ENCODE measurements around the gene GPC3. TPM values are rescaled to one million over a fixed set of nuclear protein-coding genes. Genes with fewer than 3 reads are reported as not detected.

GPC3 gene
- polyA plus RNA-seq, 1 of the 3 experiments (the other 2 are of a cell fraction): 1.4 TPM

GRCh38 chrX:133789829-133790228 is 195.6 kb downstream of the GPC3 start:
- H3F3A ChIP-seq (replicated peaks; ENCODE audit: insufficient read depth): no peaks in the 10 kb centered on the region
- CTCF ChIA-PET: interaction anchor here (0.9 to 1.1 kb wide), 2 partner anchors 47 to 237 kb away, joined by 3 read pairs; no protein-coding TSS in a partner anchor
- WGBS (ENCODE audit: low lambda C conversion rate): 10% methylated on average over 3 of the region's 3 CpGs

More at GRCh38 chrX:133789829-133790228, 195.6 kb downstream of the GPC3 start:
- H3K4me2 ChIP-seq: no peak overlapping the region
- POLR2A ChIA-PET: no interaction called here
- no peak overlapping the region for H3K4me3 ChIP-seq (ENCODE audit: low read depth in 2 of 2, low read length in 1 of 2)
- no peaks in the 10 kb centered on the region for H3K9me3 ChIP-seq
- no peaks in the 10 kb centered on the region for H3K36me3 ChIP-seq (replicated peaks in 1 of 2; ENCODE audit: control insufficient read depth in 1 of 2, insufficient read depth in 2 of 2, low read length in 1 of 2)
- no peaks in the 10 kb centered on the region for H4K20me1 ChIP-seq (ENCODE audit: insufficient read depth)
- DNase-seq: no peak
- H3K27me3 ChIP-seq (ENCODE audit: insufficient read depth): peaks cover 11% of the 10 kb centered on the region
- H3K79me2 ChIP-seq (ENCODE audit: insufficient read depth): no peaks in the 10 kb centered on the region
- no peaks in the 10 kb centered on the region for H3K4me1 ChIP-seq (ENCODE audit: control insufficient read depth in 1 of 2, insufficient read depth in 2 of 2, low read depth in 1 of 2, low read length in 1 of 2)
- H3K9ac ChIP-seq: no peak overlapping the region
- H3K27ac ChIP-seq (ENCODE audit: low read depth in 2 of 2, low read length in 1 of 2): no peak overlapping the region
- no peak overlapping the region for H2AFZ ChIP-seq (ENCODE audit: low read depth)
- TF ChIP-seq ELF1 (IDR thresholded peaks at IDR 0.05): no peak
- TF ChIP-seq ZBTB33 (IDR thresholded peaks at IDR 0.05; ENCODE audit: borderline replicate concordance, low read depth): no peak
- TF ChIP-seq JUND (IDR thresholded peaks at IDR 0.05): no peak
- TF ChIP-seq CTCF (IDR thresholded peaks at IDR 0.05): no peak
- no peak for TF ChIP-seq USF2 (IDR thresholded peaks at IDR 0.05; ENCODE audit: borderline replicate concordance, low read depth, low read length)
- no peak for TF ChIP-seq TCF12 (IDR thresholded peaks at IDR 0.05)
- no peak for TF ChIP-seq YY1 (IDR thresholded peaks at IDR 0.05; ENCODE audit: low read depth)
- no peak for TF ChIP-seq FOSL2 (IDR thresholded peaks at IDR 0.05; ENCODE audit: borderline replicate concordance, low read depth)
- TF ChIP-seq MEF2A (IDR thresholded peaks at IDR 0.05; ENCODE audit: borderline replicate concordance, low read depth): no peak
- TF ChIP-seq SMC3 (IDR thresholded peaks at IDR 0.05; ENCODE audit: low read depth, low read length): no peak
- no peak for TF ChIP-seq IRF3 (IDR thresholded peaks at IDR 0.05; ENCODE audit: low read depth, low read length)
- no peak for TF ChIP-seq GATA2 (CRISPR knock-in tag; IDR thresholded peaks at IDR 0.05)
- no peak for TF ChIP-seq RCOR1 (IDR thresholded peaks at IDR 0.05; ENCODE audit: low read length)
- no peak for TF ChIP-seq MAX (IDR thresholded peaks at IDR 0.05; ENCODE audit: low read depth)
- TF ChIP-seq NFIC (IDR thresholded peaks at IDR 0.05; ENCODE audit: borderline replicate concordance): no peak
- no peak for TF ChIP-seq GABPA (IDR thresholded peaks at IDR 0.05; ENCODE audit: low read depth)
- no peak for TF ChIP-seq EZH2phosphoT487 (IDR thresholded peaks at IDR 0.05; ENCODE audit: borderline replicate concordance, low read depth)
- TF ChIP-seq, protein P1, sequence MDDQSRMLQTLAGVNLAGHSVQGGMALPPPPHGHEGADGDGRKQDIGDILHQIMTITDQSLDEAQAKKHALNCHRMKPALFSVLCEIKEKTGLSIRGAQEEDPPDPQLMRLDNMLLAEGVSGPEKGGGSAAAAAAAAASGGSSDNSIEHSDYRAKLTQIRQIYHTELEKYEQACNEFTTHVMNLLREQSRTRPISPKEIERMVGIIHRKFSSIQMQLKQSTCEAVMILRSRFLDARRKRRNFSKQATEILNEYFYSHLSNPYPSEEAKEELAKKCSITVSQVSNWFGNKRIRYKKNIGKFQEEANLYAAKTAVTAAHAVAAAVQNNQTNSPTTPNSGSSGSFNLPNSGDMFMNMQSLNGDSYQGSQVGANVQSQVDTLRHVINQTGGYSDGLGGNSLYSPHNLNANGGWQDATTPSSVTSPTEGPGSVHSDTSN (IDR thresholded peaks at IDR 0.05): no peak
- TF ChIP-seq FOXM1 (IDR thresholded peaks at IDR 0.05; ENCODE audit: low read depth): no peak
- no peak for TF ChIP-seq POLR2AphosphoS5 (IDR thresholded peaks at IDR 0.05; ENCODE audit: low read depth, low read length)
- no peaks in the 10 kb centered on the region for H3K9me2 ChIP-seq

Measured in SK-N-SH (cell line).